NB4 (cell line): ENCODE measurements around the gene CPA5.

ENCODE experiments used
- DNase-seq: peaks from one replicate; pipeline ENCODE4 v3.0.0; 2010; ENCODE audit warnings: low read depth
- H3K4me3 ChIP-seq: one replicate; pipeline ENCODE4 v1.5.1; 2011; ENCODE audit warnings: mild to moderate bottlenecking, low read depth, low read length, moderate library complexity
- CTCF ChIP-seq: IDR thresholded peaks from one replicate; pipeline ENCODE4 v1.5.1; 2012; ENCODE audit warnings: low read depth, low read length
- MAX ChIP-seq: IDR thresholded peaks from 2 replicates; pipeline ENCODE4 v1.6.1; 2011; ENCODE audit warnings: low read depth, low read length
- MYC ChIP-seq: IDR thresholded peaks from 2 replicates; pipeline ENCODE4 v1.6.1; 2011; ENCODE audit warnings: low read depth, low read length
- POLR2A ChIP-seq: IDR thresholded peaks from 2 replicates; pipeline ENCODE4 v1.6.1; 2011; ENCODE audit warnings: mild to moderate bottlenecking; ENCODE audit not compliant: insufficient read length; ENCODE audit errors: extremely low read depth

CPA5 gene

GRCh38 chr7:130384371-130384801 lies 39.8 kb downstream of the CPA5 start:
- H3K4me3 ChIP-seq = no peak overlapping the region
- TF ChIP-seq MYC = no peak
- 0 out of 2 replicates have a peak, but pooled peaks have one; percentile 34 for TF ChIP-seq MAX
- peak; percentile 41 for DNase-seq

- no peak for DNase-seq
- no peak for TF ChIP-seq CTCF
- no peak for TF ChIP-seq MYC
- no peak for TF ChIP-seq MAX
- TF ChIP-seq POLR2A = no peak
- no peak overlapping the region for H3K4me3 ChIP-seq
Measured at GRCh38 chr7:130384841-130385599, 40.4 kb downstream of the CPA5 start.

GRCh38 chr7:130385600-130386066 lies 41.0 kb downstream of the CPA5 start:
- no peak for TF ChIP-seq CTCF
- TF ChIP-seq MYC = no peak
- no peak for TF ChIP-seq MAX
- TF ChIP-seq POLR2A = no peak
- H3K4me3 ChIP-seq = no peak overlapping the region
- no peak for DNase-seq

GRCh38 chr7:130386876-130387275 lies 42.3 kb downstream of the CPA5 start:
- no peak overlapping the region for H3K4me3 ChIP-seq
- TF ChIP-seq CTCF (no peak), MAX (no peak), MYC (no peak), POLR2A (no peak)

GRCh38 chr7:130387306-130387627 lies 42.7 kb downstream of the CPA5 start:
- no peak overlapping the region for H3K4me3 ChIP-seq
- DNase-seq = no peak
- TF ChIP-seq POLR2A = no peak

More at GRCh38 chr7:130386876-130387275, 42.3 kb downstream of the CPA5 start:
- no peak for DNase-seq

- no peak overlapping the region for H3K4me3 ChIP-seq
- no peak for DNase-seq
- TF ChIP-seq MAX = no peak
- no peak for TF ChIP-seq MYC
- TF ChIP-seq POLR2A = no peak
- TF ChIP-seq CTCF = no peak
Measured at GRCh38 chr7:130387628-130388403, 43.2 kb downstream of the CPA5 start.
